AG09319 (cell line): ENCODE data around the gene THTPA.

Source experiments
- DNase-seq: peaks from one replicate; pipeline ENCODE4 v3.0.0-alpha.2; 2010; ENCODE audit warnings: low read depth; ENCODE audit errors: extremely low read depth
- TF ChIP-seq, protein P1 (sequence below): IDR thresholded peaks from 2 replicates; pipeline ENCODE4 v1.5.1; 2011; ENCODE audit warnings: low read depth, mild to moderate bottlenecking, inconsistent platforms, low read length, moderate library complexity

THTPA gene

DNA sequence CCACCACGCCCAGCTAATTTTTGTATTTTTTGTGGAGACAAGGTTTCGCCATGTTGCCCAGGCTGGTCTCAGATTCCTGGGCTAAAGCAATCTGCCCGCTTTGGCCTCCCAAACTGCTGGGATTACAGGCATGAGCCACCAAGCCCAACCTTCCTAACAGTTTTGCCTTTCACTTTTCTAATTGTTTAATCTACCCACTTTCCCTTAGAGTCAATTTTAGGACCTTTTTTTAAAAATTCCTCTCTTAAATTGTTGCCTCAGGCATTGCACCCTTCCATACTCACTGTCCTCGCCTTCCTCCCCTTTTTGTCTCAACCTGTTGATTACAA is 16.0 kb upstream of the THTPA start:
- TF ChIP-seq, protein P1, sequence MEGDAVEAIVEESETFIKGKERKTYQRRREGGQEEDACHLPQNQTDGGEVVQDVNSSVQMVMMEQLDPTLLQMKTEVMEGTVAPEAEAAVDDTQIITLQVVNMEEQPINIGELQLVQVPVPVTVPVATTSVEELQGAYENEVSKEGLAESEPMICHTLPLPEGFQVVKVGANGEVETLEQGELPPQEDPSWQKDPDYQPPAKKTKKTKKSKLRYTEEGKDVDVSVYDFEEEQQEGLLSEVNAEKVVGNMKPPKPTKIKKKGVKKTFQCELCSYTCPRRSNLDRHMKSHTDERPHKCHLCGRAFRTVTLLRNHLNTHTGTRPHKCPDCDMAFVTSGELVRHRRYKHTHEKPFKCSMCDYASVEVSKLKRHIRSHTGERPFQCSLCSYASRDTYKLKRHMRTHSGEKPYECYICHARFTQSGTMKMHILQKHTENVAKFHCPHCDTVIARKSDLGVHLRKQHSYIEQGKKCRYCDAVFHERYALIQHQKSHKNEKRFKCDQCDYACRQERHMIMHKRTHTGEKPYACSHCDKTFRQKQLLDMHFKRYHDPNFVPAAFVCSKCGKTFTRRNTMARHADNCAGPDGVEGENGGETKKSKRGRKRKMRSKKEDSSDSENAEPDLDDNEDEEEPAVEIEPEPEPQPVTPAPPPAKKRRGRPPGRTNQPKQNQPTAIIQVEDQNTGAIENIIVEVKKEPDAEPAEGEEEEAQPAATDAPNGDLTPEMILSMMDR = no peak
- no peak for DNase-seq

- no peak for DNase-seq
- TF ChIP-seq, protein P1 = no peak
Observed at GRCh38 chr14:23542261-23542660, 13.8 kb upstream of the THTPA start.

GRCh38 chr14:23543403-23543802 is 12.7 kb upstream of the THTPA start:
- DNase-seq = no peak
- TF ChIP-seq, protein P1 = no peak

DNA sequence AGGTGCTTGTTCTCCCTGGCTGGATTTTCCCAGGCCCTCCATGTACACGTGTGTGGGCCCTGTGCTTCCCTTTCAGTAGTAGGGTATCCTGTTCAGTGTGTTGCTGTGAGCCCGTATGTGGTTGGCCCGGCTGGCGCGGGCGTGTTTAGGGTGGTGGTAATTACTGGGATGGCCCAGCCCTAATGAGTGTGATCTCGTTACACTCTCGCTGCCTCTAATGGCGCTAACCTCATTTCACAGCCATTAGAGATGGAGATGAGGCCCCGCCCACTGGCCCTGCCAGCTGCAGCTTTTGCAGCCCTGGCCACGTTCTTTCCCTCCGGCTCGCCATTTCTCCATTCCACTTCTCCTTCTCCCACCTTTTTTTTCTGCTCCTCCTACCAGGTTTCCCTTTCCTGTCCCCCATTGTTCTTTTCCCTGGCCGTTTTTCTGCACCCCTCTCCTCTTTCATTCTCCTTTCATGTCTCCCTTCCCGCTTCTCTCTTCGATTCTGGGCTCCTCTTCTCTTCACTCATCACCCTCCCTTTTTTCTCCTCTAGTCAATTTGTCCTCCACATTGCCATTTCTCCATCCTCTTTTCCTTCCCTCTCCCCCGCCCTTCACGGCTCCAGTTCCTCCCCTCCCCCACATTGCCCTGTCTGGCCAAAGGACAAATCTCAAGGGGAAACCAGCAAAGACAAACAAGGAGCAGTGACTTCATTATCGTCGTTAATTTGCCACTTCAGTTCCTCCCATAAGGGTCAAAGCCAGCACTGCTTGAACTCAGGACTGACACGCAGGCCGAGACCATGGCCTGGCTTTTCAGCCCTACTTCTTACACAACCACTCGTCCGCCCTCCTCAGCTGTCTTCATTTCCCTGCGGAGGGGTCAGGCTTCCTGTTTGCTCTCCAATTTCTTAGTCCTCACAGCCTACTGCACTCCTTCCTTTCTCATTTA is 11.3 kb upstream of the THTPA start:
- DNase-seq = no peak
- TF ChIP-seq, protein P1 = no peak

- no peak for DNase-seq
- TF ChIP-seq, protein P1 = no peak
Observed at GRCh38 chr14:23545740-23546365, 10.2 kb upstream of the THTPA start.

DNA sequence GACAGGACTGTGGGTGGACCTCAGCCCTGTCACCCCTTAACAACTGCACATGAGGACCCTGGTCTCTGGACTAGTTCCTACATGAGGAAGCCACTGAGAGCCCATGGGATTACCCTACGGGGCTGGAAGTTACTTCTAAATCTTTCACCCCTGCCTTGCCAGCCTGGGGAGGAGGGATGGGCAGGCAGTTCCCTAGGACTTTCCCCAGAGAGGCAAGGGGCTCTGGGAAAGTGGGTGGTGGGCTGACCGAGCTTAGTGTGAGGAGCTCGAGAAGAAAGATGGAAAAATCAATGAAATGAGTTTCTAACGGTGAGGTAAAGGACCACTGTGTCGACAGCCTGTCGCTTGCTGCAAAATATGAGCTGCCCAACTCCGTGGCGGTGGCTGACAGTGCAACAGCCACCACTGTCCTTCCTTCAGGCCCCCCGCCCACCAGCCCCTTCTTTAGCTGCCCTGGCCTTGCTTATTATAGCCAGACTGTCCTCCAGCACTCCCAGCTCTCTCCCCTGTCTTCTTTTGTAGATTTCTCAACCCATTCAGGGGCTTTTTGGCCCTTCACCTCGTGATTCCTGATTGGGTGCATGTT is 9.5 kb upstream of the THTPA start:
- TF ChIP-seq, protein P1 = no peak
- DNase-seq = no peak

GRCh38 chr14:23547924-23548323 is 8.1 kb upstream of the THTPA start:
- TF ChIP-seq, protein P1 = no peak
- DNase-seq = no peak
